HCT116 (cell line): ENCODE data around the gene PHF13. TPM values are rescaled to one million over a fixed set of nuclear protein-coding genes. Genes with fewer than 3 reads are reported as not detected.

Experiments
- ATAC-seq: fragments of 200-7000 bp; cut with Tn5 transposase; 2 replicates; pipeline ENCODE4 v1.9.1; 2020; ENCODE audit warnings: mild to moderate bottlenecking, moderate library complexity
- BruUV-seq: library from RNA; stranded (reverse); fragments of 400-500 nt; replicated peaks from 2 replicates; lab custom pipeline; 2021; lab: Mats Ljungman, UMichigan
- CTCF ChIA-PET: fragments of 300-600 bp; sonication (Branson Sonifier 250); formaldehyde crosslinking; loops from one replicate; lab custom pipeline; 2021; ENCODE audit warnings: antibody characterized with exemption; lab: Charles Lee
- POLR2A ChIA-PET: fragments of 300-600, 350-600 bp; sonication (Branson Sonifier 250); formaldehyde crosslinking; loops from one replicate; lab custom pipeline; 2021; ENCODE audit warnings: antibody characterized with exemption; lab: Charles Lee
- RAD21 ChIA-PET, 2 experiments: fragments of 300-600 bp; sonication (Branson Sonifier 250); formaldehyde crosslinking; loops; one replicate each; lab custom pipeline; 2023; ENCODE audit warnings: low total read pairs in 2 of 2; ENCODE audit not compliant: uncharacterized antibody in 2 of 2, unreplicated experiment in 2 of 2, low non-redundant PET in 1 of 2; lab: Charles Lee
- DNase-seq: peaks from one replicate; pipeline ENCODE4 v3.0.0-alpha.2; 2010; ENCODE audit warnings: low read depth, low spot score
- H2AFZ ChIP-seq: fragments of 200-600 bp; shearing (Covaris generic), sonication (generic); 2 replicates; pipeline ENCODE4 v1.6.1; 2017; ENCODE audit warnings: low read depth, mixed run types, mixed read lengths, antibody characterized with exemption, low read length; ENCODE audit not compliant: poor library complexity, severe bottlenecking
- H3K27ac ChIP-seq: 2 replicates; pipeline ENCODE4 v1.5.1; 2012; ENCODE audit warnings: low read depth, low read length
- H3K27me3 ChIP-seq: fragments of 200-600 bp; sonication (generic); 2 replicates; pipeline ENCODE4 v1.6.1; 2016; ENCODE audit warnings: mixed run types, low read length, mixed read lengths; ENCODE audit not compliant: insufficient read depth
- H3K36me3 ChIP-seq, 2 experiments: fragments of 200-500 bp in 1 of 2; fragments of 200-600 bp in 1 of 2; sonication (Bioruptor generic) in 1 of 2; sonication (generic) in 1 of 2; 2 replicates each; pipeline versions ENCODE4 v1.5.1 to v1.6.1; 2014 to 2016; ENCODE audit warnings: low read length in 2 of 2, inconsistent platforms in 1 of 2, mixed read lengths in 1 of 2, mixed run types in 1 of 2; ENCODE audit not compliant: insufficient read depth in 2 of 2, control insufficient read depth in 1 of 2
- H3K4me1 ChIP-seq, 2 experiments: fragments of 200-600 bp in 1 of 2; sonication (generic) in 1 of 2; 2 replicates each; pipeline versions ENCODE4 v1.5.1 to v1.6.1; 2012 to 2017; ENCODE audit warnings: low read length in 2 of 2, inconsistent platforms in 1 of 2, mild to moderate bottlenecking in 1 of 2, mixed read lengths in 1 of 2, mixed run types in 1 of 2, moderate library complexity in 1 of 2; ENCODE audit not compliant: insufficient read depth in 2 of 2, control insufficient read depth in 1 of 2
- H3K4me2 ChIP-seq: fragments of 200-600 bp; sonication (generic); 2 replicates; pipeline ENCODE4 v1.6.1; 2017; ENCODE audit warnings: mixed run types, low read length, mixed read lengths
- H3K4me3 ChIP-seq, 2 experiments: fragments of 200-600 bp in 1 of 2; sonication (generic) in 1 of 2; replicated peaks in 1 of 2; 2 replicates each; pipeline ENCODE4 v1.5.1; 2011 to 2016; ENCODE audit warnings: low read length in 2 of 2, control low read depth in 1 of 2, low read depth in 1 of 2, mild to moderate bottlenecking in 1 of 2, mixed read lengths in 1 of 2, mixed run types in 1 of 2
- H3K79me2 ChIP-seq: fragments of 200-600 bp; sonication (generic); 2 replicates; pipeline ENCODE4 v1.6.1; 2017; ENCODE audit warnings: mild to moderate bottlenecking, mixed run types, low read length, moderate library complexity, mixed read lengths; ENCODE audit not compliant: insufficient read depth
- H3K9ac ChIP-seq: fragments of 200-600 bp; sonication (generic); 2 replicates; pipeline ENCODE4 v1.6.1; 2016; ENCODE audit warnings: low read length, mixed read lengths
- H3K9me2 ChIP-seq: fragments of 200-600 bp; sonication (generic), shearing (Covaris generic); 2 replicates; pipeline ENCODE4 v1.6.1; 2017; ENCODE audit warnings: mixed run types, mild to moderate bottlenecking, moderate library complexity; ENCODE audit not compliant: insufficient read depth
- H3K9me3 ChIP-seq, 2 experiments: fragments of 200-500 bp in 1 of 2; fragments of 200-600 bp in 1 of 2; sonication (Bioruptor generic) in 1 of 2; sonication (generic) in 1 of 2; 2 replicates each; pipeline ENCODE4 v1.6.1; 2014 to 2017; ENCODE audit warnings: low read length in 2 of 2, mixed read lengths in 2 of 2, inconsistent platforms in 1 of 2, low read depth in 1 of 2, mild to moderate bottlenecking in 1 of 2, mixed run types in 1 of 2, moderate library complexity in 1 of 2; ENCODE audit not compliant: control insufficient read depth in 1 of 2, insufficient read depth in 1 of 2
- H4K20me1 ChIP-seq: fragments of 200-600 bp; sonication (generic), shearing (Covaris generic); 2 replicates; pipeline ENCODE4 v1.6.1; 2017; ENCODE audit warnings: mixed run types, mild to moderate bottlenecking, moderate library complexity; ENCODE audit not compliant: insufficient read depth
- CBX3 ChIP-seq: IDR thresholded peaks from 2 replicates; pipeline ENCODE4 v1.6.1; 2012; ENCODE audit warnings: low read depth
- CEBPB ChIP-seq: IDR thresholded peaks from 2 replicates; pipeline ENCODE4 v1.6.1; 2012; ENCODE audit warnings: low read depth
- EGR1 ChIP-seq: IDR thresholded peaks from 2 replicates; pipeline ENCODE4 v1.6.1; 2012; ENCODE audit warnings: low read depth
- ELF1 ChIP-seq: IDR thresholded peaks from 2 replicates; pipeline ENCODE4 v1.6.1; 2012; ENCODE audit warnings: low read depth, borderline replicate concordance
- EZH2phosphoT487 ChIP-seq: fragments of 200-600 bp; IDR thresholded peaks from 2 replicates; pipeline ENCODE4 v1.6.1; 2018; ENCODE audit warnings: antibody characterized with exemption, borderline replicate concordance
- JUND ChIP-seq: IDR thresholded peaks from 2 replicates; pipeline ENCODE4 v1.6.1; 2012
- POLR2A ChIP-seq: IDR thresholded peaks from 2 replicates; pipeline ENCODE4 v1.7.0; 2011; ENCODE audit warnings: borderline replicate concordance; ENCODE audit not compliant: insufficient read depth, insufficient read length; ENCODE audit errors: extremely low read depth
- SRF ChIP-seq: IDR thresholded peaks from 2 replicates; pipeline ENCODE4 v1.6.1; 2012; ENCODE audit warnings: low read depth
- TCF7L2 ChIP-seq: IDR thresholded peaks from 2 replicates; pipeline ENCODE4 v1.7.0; 2011; ENCODE audit warnings: borderline replicate concordance, inconsistent platforms; ENCODE audit not compliant: insufficient read depth, insufficient read length; ENCODE audit errors: extremely low read depth
- YY1 ChIP-seq: IDR thresholded peaks from 2 replicates; pipeline ENCODE4 v1.6.1; 2011; ENCODE audit warnings: low read length, low read depth, moderate library complexity, mild to moderate bottlenecking; ENCODE audit not compliant: insufficient replicate concordance; ENCODE audit errors: extremely low read depth
- ZFX ChIP-seq: fragments of 450-650 bp; IDR thresholded peaks from 2 replicates; pipeline ENCODE4 v1.6.1; 2017
- ZNF274 ChIP-seq: fragments of 200-500 bp; sonication (Bioruptor generic); IDR thresholded peaks from 2 replicates; pipeline ENCODE4 v1.6.1; 2014; ENCODE audit warnings: mild to moderate bottlenecking, low read depth, low read length, inconsistent platforms
- intact Hi-C: fragments of 100-400 bp; cut with micrococcal nuclease; formaldehyde crosslinking; loops from 2 replicates; pipeline ENCODE4 v1.10.0; 2022
- total RNA-seq: library from RNA; stranded (reverse); gene quantifications from one replicate; pipeline ENCODE4 v1.2.1, GENCODE V29; 2021; ENCODE audit not compliant: unreplicated experiment
- TF ChIP-seq, protein P1 (sequence below): IDR thresholded peaks from 2 replicates; pipeline ENCODE4 v1.6.1; 2012
- TF ChIP-seq, protein P2 (sequence below): IDR thresholded peaks from 2 replicates; pipeline ENCODE4 v1.6.1; 2012; ENCODE audit warnings: low read depth
- TF ChIP-seq, protein P3 (sequence below): IDR thresholded peaks from 2 replicates; pipeline ENCODE4 v1.6.1; 2012

Gene PHF13
- total RNA-seq, 1 experiment from 2014 or later: 25.8 TPM

GRCh38 chr1:6657138-6657537 is 43.6 kb downstream of the PHF13 start:
- Histone ChIP-seq H3K4me1 (no peaks in the 10 kb centered on the region; a peak in 1 of 4 replicates), H3K9me2 (no peaks in the 10 kb centered on the region), H3K4me2 (no peak overlapping the region), H3K9ac (no peak overlapping the region), H2AFZ (no peak overlapping the region), H4K20me1 (no peaks in the 10 kb centered on the region), H3K79me2 (peaks cover 44% of the 10 kb centered on the region), H3K9me3 (no peaks in the 10 kb centered on the region), H3K27ac (no peak overlapping the region), H3K27me3 (no peaks in the 10 kb centered on the region), H3K4me3 (no peak overlapping the region), H3K36me3 (peaks cover 11 to 21% of the 10 kb centered on the region in 2 experiments)
- ChIA-PET POLR2A (no interaction called here), RAD21 (no interaction called here), CTCF (interaction anchor here (1.4 kb wide), 1 partner anchor 44 kb away, joined by 4 read pairs; the partner anchor contains the start of gene DNAJC11)
- no TSS peak for BruUV-seq
- ATAC-seq: no peak
- no peak for DNase-seq
- TF ChIP-seq, protein P1, sequence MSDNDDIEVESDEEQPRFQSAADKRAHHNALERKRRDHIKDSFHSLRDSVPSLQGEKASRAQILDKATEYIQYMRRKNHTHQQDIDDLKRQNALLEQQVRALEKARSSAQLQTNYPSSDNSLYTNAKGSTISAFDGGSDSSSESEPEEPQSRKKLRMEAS: no peak
- TF ChIP-seq ELF1 (no peak), TCF7L2 (no peak), YY1 (no peak), EZH2phosphoT487 (no peak), SRF (no peak), ZNF274 (no peak), CBX3 (no peak), ZFX (no peak), EGR1 (no peak), CEBPB (no peak), JUND (no peak), POLR2A (no peak)
- TF ChIP-seq, protein P2, sequence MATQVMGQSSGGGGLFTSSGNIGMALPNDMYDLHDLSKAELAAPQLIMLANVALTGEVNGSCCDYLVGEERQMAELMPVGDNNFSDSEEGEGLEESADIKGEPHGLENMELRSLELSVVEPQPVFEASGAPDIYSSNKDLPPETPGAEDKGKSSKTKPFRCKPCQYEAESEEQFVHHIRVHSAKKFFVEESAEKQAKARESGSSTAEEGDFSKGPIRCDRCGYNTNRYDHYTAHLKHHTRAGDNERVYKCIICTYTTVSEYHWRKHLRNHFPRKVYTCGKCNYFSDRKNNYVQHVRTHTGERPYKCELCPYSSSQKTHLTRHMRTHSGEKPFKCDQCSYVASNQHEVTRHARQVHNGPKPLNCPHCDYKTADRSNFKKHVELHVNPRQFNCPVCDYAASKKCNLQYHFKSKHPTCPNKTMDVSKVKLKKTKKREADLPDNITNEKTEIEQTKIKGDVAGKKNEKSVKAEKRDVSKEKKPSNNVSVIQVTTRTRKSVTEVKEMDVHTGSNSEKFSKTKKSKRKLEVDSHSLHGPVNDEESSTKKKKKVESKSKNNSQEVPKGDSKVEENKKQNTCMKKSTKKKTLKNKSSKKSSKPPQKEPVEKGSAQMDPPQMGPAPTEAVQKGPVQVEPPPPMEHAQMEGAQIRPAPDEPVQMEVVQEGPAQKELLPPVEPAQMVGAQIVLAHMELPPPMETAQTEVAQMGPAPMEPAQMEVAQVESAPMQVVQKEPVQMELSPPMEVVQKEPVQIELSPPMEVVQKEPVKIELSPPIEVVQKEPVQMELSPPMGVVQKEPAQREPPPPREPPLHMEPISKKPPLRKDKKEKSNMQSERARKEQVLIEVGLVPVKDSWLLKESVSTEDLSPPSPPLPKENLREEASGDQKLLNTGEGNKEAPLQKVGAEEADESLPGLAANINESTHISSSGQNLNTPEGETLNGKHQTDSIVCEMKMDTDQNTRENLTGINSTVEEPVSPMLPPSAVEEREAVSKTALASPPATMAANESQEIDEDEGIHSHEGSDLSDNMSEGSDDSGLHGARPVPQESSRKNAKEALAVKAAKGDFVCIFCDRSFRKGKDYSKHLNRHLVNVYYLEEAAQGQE: no peak
- TF ChIP-seq, protein P3, sequence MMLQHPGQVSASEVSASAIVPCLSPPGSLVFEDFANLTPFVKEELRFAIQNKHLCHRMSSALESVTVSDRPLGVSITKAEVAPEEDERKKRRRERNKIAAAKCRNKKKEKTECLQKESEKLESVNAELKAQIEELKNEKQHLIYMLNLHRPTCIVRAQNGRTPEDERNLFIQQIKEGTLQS: no peak
- intact Hi-C loops: no loop called here
